Measurements from ENCODE around the gene GRIA3. TPM values are rescaled to one million over a fixed set of nuclear protein-coding genes. Genes with fewer than 3 reads are reported as not detected.

Gene GRIA3
- total RNA-seq, 1 experiment from 2014 or later, result not detected

DNA sequence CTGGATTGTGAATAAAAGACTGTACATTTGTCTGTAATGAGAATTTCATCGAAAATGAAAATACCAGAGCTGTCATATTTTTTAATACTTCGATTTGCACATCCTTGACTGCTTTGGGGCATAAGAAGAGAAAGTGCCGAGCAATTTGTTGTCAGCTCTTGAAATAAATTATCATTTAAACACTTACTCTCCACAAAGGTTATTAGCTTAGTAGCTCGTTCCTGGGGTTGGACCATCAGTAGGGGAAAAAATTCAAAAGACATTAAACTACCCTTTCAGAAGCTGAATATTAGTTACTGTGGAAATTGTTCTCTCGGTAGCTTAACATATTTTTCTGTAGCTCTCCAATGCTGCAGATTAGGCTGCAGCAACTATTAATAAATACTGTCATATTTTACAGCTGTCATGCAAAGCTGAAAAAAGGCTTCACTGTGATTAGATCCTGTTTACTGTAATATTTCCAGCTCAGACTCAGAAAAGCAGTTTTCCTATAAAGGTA is 76.9 kb downstream of the GRIA3 start:
- no peak for ATAC-seq
- POLR2A ChIA-PET (ENCODE audit: unreplicated experiment), result no interaction called here
- Histone ChIP-seq H3K36me3 (ENCODE audit: low read depth, low read length) (no peaks in the 10 kb centered on the region), H4K20me1 (ENCODE audit: low read length) (no peaks in the 10 kb centered on the region), H3K27me3 (ENCODE audit: low read length) (no peaks in the 10 kb centered on the region), H3K27ac (ENCODE audit: low read length) (no peak overlapping the region), H3K4me2 (ENCODE audit: low read length) (no peak overlapping the region), H3K9me3 (ENCODE audit: low read length) (no peaks in the 10 kb centered on the region), H3K9ac (ENCODE audit: low read length) (no peak overlapping the region), H3K4me1 (ENCODE audit: insufficient read depth, low read length) (no peaks in the 10 kb centered on the region), H3K9me2 (replicated peaks; ENCODE audit: low read length) (no peaks in the 10 kb centered on the region), H3K4me3 (ENCODE audit: low read length) (no peak overlapping the region), H3K79me2 (ENCODE audit: low read length) (no peaks in the 10 kb centered on the region), H3F3A (ENCODE audit: low read length, unreplicated experiment) (no peaks in the 10 kb centered on the region), H2AFZ (ENCODE audit: low read length) (no peak overlapping the region)
- intact Hi-C loops (cut with micrococcal nuclease), result no loop called here
- no TSS peak for BruUV-seq (replicated peaks)
- no peak for DNase-seq
- CTCF ChIA-PET, result no interaction called here
- TF ChIP-seq EZH2phosphoT487 (IDR thresholded peaks at IDR 0.05; ENCODE audit: borderline replicate concordance, low read length) (no peak), CTCF (conservative IDR thresholded peaks at IDR 0.05; ENCODE audit: low read depth, low read length) (no peak), EZH2 (IDR thresholded peaks at IDR 0.05; ENCODE audit: low read length, unreplicated experiment) (no peak)

DNA sequence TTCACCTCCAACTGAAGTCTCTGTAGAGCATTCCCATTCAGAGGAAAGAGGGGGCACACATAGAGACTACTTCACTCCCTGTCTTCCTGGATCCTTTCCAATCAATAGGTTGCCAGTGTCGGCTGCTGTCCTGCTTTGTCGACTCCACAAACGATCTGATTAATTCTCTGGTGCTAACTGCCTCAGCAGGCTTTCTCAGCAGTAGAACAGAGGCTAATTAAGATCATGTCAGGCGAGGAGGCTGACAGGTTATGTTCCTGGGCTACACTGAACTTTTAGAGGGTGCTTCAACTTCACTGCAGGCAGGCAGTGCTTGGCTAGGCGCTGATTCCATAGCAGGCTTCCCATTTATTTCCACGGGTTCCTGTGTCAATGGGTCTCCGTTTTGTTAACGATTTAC is 79.2 kb downstream of the GRIA3 start:
- Histone ChIP-seq H3K9me3 (ENCODE audit: low read length) (no peaks in the 10 kb centered on the region), H3K9ac (ENCODE audit: low read length) (no peak overlapping the region), H3K4me1 (ENCODE audit: insufficient read depth, low read length) (no peaks in the 10 kb centered on the region), H3K79me2 (ENCODE audit: low read length) (no peaks in the 10 kb centered on the region), H2AFZ (ENCODE audit: low read length) (no peak overlapping the region), H4K20me1 (ENCODE audit: low read length) (no peaks in the 10 kb centered on the region), H3K4me3 (ENCODE audit: low read length) (no peak overlapping the region), H3K4me2 (ENCODE audit: low read length) (no peak overlapping the region), H3K27me3 (ENCODE audit: low read length) (no peaks in the 10 kb centered on the region), H3F3A (ENCODE audit: low read length, unreplicated experiment) (no peaks in the 10 kb centered on the region), H3K9me2 (replicated peaks; ENCODE audit: low read length) (no peaks in the 10 kb centered on the region), H3K27ac (ENCODE audit: low read length) (no peak overlapping the region), H3K36me3 (ENCODE audit: low read depth, low read length) (no peaks in the 10 kb centered on the region)
- ChIA-PET POLR2A (ENCODE audit: unreplicated experiment) (no interaction called here), CTCF (no interaction called here)
- no peak for TF ChIP-seq EZH2 (IDR thresholded peaks at IDR 0.05; ENCODE audit: low read length, unreplicated experiment)
- TF ChIP-seq EZH2phosphoT487 (IDR thresholded peaks at IDR 0.05; ENCODE audit: borderline replicate concordance, low read length), result no peak
- no peak for TF ChIP-seq CTCF (conservative IDR thresholded peaks at IDR 0.05; ENCODE audit: low read depth, low read length)
- no TSS peak for BruUV-seq (replicated peaks)
- no peak for DNase-seq
- ATAC-seq, result no peak
- intact Hi-C loops (cut with micrococcal nuclease), result no loop called here

DNA sequence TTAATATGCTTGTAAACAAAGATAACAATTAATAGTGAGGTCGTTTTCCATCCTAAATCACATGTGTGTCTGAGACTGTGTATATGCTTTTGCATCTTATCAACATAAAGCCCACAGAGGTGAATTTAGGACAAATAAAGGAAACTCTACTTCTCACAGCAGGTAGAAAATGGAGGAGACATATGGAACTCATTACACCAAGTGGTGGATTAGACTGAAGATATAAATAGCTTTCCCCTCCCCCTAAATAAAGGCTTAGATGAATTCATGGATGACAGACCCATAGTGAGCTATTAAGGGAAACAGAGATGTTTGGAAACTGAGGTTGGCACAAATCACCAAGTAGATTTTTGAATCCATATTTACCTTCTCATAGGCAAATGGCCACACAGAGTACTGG is 79.7 kb downstream of the GRIA3 start:
- no peaks in the 10 kb centered on the region for H3K36me3 ChIP-seq (ENCODE audit: low read depth, low read length)
- H3K27ac ChIP-seq (ENCODE audit: low read length), result no peak overlapping the region
- no peak overlapping the region for H2AFZ ChIP-seq (ENCODE audit: low read length)
- H3K79me2 ChIP-seq (ENCODE audit: low read length), result no peaks in the 10 kb centered on the region
- no TSS peak for BruUV-seq (replicated peaks)
- intact Hi-C loops (cut with micrococcal nuclease), result no loop called here
- no peak overlapping the region for H3K9ac ChIP-seq (ENCODE audit: low read length)
- H3K4me3 ChIP-seq (ENCODE audit: low read length), result no peak overlapping the region
- H3K9me3 ChIP-seq (ENCODE audit: low read length), result no peaks in the 10 kb centered on the region
- ATAC-seq (no peak), DNase-seq (no peak)
- no peaks in the 10 kb centered on the region for H3K9me2 ChIP-seq (replicated peaks; ENCODE audit: low read length)
- no peaks in the 10 kb centered on the region for H4K20me1 ChIP-seq (ENCODE audit: low read length)
- TF ChIP-seq EZH2 (IDR thresholded peaks at IDR 0.05; ENCODE audit: low read length, unreplicated experiment) (no peak), CTCF (conservative IDR thresholded peaks at IDR 0.05; ENCODE audit: low read depth, low read length) (no peak), EZH2phosphoT487 (IDR thresholded peaks at IDR 0.05; ENCODE audit: borderline replicate concordance, low read length) (no peak)
- ChIA-PET POLR2A (ENCODE audit: unreplicated experiment) (no interaction called here), CTCF (no interaction called here)
- H3F3A ChIP-seq (ENCODE audit: low read length, unreplicated experiment), result no peaks in the 10 kb centered on the region
- H3K27me3 ChIP-seq (ENCODE audit: low read length), result no peaks in the 10 kb centered on the region
- no peaks in the 10 kb centered on the region for H3K4me1 ChIP-seq (ENCODE audit: insufficient read depth, low read length)
- H3K4me2 ChIP-seq (ENCODE audit: low read length), result no peak overlapping the region
